HG03378 (cell line): ENCODE results near the gene COL23A1.

ENCODE experiments used
- ATAC-seq: cut with Tn5 transposase; IDR thresholded peaks from one replicate; pipeline ENCODE4 v1.9.1; 2021; ENCODE audit warnings: mild to moderate bottlenecking, moderate library complexity; ENCODE audit not compliant: unreplicated experiment

COL23A1 gene

DNA sequence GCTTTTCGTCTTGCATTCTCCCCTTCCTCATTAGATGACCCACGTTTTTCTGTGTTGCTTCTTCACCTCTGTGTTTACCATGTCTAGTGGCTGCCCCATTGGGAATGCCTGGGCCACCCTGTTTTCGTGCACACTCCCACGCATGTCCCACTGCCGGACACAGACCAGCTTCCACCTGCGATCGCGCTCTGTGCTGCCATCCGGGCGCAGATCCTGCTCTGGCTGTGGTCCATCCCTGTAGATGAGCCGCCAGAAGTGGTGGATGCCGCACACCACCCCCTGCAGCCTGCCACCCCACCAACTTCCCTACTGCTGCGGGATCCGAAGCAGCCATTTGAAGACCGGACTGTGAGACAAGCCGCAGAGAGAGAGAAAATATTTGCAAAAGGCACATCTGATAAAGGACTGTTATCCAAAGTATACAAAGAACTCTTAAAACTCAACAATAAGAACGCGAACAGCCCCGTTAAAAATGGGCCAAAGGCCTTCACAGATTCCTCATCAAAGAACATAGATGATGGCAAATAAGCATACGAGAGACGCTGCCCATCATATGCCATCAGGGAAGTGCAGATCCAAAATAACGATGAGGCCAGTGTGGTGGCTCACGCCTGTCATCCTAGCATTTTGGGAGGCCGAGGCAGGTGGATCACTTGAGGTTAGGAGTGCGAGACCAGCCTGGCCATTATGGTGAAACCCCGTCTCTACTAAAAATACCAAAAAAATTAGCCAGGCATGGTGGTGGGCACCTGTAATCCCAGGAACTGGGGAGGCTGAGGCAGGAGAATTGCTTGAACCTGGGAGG, 163.7 kb downstream of the COL23A1 start:
- no peak for ATAC-seq

DNA sequence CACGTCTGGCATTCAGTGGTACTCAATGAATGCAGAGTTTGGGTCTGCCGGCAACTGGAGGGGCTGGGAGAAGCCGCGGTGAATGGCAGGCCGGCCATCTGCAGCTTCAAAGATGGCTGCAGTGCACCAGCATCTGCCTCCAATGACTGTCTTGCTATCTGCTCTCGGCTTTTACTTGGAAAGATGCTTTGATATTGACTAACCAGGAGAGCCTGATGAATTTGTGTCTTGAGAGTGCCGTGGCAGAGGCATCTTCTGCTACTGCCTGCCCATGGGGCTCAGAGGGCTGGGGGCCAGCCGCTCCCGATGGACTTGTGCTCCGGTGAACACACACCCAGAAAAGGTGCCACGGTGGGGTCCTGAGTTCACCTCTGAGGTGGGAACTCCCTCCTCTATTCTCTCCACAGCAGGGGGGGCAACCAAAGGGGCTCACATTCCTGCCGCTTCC, 164.5 kb downstream of the COL23A1 start:
- no peak for ATAC-seq

DNA sequence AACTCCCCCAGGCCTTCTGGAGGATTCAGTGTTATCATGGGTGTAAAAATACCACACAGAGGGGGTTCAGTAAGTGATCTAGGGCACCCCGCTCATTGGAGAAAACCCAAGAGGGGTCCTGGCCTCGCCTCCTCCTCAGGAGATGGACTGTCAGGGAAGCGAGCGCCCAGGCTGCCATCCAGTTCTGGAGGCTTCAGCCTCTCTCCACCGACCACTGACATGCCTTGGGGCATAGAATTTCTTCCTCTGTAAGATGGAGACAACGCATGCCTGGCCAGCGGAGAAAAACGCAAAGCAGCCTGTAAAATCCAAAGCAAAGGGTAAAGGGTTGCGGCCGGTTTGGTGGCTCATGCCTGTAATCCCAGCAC, 165.4 kb downstream of the COL23A1 start:
- no peak for ATAC-seq

DNA sequence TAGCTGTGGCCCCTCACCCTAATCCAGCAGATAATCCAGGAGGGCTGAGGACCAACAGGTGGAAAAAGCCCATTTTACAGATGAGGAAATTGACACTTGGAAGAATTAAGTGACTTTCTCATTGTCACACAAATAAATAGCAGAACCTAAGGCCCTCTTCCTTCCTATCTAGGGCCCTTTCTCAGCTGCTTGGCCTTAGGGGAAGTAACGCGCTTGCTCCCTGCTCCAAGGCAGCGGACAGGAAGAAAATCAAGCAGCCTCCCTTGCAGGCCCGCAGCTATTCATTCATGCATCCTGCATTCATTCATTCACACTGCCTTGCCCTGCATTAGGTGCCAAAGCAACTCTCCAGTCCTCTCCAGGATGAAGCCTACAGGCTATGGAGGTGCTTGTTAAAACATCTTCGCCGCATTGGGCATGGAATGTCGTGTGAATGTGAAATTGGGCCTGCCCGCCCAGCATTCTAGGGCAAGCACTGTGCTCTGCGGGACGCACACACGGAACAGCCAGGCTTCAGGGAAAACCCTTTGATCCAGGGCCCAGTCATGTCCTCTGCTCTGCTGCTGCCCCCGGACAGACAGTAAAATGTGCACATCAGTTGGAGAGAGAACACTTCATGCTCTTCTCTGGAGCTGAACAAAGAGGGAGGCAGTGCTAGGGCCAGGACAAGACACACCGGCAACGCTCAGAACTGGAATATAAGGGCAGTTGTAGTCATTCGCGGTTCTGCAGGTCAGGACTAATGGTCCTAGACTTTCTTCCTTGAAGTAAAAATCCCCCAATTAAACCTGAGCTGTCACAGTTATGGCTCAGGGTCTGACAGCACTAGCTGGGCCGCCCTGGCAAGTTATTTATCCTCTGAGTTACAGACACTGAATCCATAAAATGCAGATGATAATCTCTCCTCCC, 166.0 kb downstream of the COL23A1 start:
- ATAC-seq, result no peak

DNA sequence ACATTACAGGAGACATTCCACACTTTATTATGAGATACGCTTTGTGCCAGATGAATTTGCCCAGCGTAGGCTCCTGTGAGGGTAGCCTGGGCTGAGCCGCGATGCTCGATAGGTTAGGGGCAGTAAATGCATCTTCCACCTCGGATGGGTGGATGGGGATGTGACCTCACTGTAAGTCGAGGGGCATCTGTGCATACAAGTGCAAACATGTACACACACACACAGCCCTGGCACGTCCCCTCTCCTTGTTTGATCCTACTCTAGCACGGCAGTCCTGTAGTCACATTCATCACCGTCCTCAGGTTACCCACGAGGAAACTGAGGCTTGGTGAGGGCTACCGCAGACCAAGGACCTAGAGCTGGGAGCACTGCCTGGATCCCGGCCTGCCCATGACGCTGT, 166.8 kb downstream of the COL23A1 start:
- ATAC-seq, result no peak

DNA sequence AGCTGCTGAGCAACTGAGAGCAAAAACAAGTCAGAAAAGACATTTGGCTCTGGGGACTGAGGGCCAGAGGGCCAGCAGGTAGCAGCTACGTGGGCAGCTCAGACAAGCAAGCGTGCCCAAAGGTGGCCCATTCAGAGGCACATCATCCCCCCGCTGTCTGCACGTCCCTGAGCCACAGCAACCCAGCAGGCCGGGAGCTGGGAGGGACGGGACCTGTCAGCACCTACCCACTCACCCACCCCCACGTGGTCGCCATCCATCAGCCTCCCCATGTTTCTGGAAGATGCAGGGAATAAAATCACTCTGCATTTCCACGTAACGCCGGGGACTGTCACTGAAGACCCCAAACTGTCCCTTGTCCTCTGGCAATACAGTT, 167.8 kb downstream of the COL23A1 start:
- no peak for ATAC-seq

DNA sequence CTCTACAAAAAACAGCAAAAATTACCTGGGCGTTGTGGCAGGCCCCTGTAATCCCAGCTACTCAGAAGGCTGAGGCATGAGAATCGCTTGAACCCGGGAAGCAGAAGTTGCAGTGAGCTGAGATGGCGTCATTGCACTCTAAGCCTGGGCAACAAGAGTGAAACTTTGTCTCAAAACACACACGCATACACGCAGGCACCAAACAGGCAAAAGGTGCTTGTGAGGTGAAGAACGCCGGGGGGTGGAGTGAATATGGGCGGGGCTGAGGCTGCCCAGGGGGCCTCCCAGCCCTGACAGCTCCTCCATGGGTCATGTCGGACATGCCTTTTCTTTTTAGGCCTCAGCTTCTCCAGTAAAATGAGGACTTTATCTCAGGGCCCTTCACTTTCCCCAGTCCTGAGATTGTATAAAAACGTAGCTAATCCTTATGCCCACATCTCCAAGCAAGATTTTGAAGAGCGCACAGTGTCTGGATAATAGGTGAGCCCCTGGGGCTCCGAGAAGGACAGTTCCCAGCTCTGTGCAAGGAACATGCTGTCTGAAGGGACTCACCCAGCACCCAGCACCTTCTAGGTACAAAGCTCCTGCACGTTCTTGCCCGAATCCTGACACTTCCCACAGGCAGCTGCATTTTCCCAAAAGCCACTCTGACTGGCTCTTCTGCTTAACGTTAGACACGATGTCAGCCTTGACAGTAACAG, 168.3 kb downstream of the COL23A1 start:
- ATAC-seq, result no peak

DNA sequence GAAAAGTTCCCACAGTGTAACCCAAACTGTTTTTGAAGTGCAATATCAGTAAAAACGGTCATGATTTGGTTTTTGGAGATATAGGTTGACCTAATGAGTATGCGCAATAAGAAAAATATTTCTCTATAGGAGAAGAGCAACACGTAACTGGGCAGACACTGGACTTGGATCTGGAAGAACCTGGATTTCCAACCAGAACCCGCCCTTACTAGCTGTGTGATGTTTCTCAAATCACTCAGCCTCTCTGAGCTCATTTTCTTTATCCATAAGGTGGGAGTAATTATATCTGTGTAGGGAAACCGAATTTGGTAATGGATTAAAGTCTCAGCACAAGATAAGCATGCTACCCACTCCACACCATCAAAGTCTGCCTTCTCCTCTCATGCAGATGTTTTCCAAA, 169.1 kb downstream of the COL23A1 start:
- no peak for ATAC-seq

DNA sequence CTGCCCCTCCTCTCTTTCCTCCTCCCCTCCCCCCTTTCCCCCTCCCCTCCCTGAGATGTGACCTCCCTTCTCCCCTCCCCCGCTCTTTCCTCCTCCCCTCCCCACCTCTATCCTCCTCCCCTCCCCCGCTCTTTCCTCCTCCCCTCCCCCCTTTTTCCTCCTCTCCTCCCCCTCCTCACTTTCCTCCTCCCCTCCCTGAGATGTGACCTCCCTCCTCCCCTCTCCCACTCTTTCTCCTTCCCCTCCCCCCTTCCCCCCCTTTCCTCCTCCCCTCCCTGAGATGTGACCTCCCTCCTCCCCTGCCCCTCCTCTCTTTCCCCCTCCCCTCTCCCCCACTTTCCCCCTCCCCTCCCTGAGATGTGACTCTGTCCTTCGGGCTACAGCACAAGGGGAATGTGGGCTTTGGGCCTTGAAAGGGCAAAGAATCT, 169.8 kb downstream of the COL23A1 start:
- ATAC-seq, result no peak

DNA sequence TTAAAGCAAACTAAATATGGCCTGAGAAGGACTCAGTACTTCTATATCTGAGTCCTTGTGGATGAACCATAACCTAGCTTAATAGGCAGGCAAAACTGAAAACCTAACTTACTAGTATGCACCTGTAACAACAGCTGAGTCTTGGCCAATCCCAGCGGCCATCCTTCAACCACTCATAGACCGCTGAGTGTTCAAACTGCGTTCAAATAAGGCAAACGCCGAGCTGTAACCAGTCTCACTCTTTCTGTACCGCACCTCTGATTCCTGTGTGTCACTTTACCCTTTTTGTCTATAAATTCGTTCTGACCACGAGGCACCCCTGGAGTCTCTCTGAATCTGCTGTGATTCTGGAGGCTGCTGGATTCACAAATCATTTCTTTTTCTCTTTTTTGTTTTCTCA, 170.5 kb downstream of the COL23A1 start:
- no peak for ATAC-seq

DNA sequence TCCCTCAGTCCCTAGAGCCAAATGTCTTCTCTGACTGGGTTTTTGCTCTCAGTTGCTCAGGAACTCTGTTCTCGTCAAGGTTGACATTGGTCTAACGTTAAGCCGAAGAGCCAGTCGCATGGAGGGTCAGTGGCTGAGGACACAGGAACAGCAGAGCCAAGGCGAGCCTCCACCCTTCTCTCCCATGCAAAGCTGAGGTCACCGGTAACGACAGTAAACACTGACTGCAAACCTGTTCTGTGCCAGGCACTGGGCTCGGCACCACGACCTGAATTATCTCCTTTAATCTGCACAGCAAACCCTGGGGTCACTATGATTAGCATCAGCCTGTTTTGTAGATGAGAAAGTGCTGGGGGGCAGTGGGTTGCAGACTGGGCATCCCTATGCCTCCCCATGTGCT, 171.0 kb downstream of the COL23A1 start:
- ATAC-seq, result no peak

DNA sequence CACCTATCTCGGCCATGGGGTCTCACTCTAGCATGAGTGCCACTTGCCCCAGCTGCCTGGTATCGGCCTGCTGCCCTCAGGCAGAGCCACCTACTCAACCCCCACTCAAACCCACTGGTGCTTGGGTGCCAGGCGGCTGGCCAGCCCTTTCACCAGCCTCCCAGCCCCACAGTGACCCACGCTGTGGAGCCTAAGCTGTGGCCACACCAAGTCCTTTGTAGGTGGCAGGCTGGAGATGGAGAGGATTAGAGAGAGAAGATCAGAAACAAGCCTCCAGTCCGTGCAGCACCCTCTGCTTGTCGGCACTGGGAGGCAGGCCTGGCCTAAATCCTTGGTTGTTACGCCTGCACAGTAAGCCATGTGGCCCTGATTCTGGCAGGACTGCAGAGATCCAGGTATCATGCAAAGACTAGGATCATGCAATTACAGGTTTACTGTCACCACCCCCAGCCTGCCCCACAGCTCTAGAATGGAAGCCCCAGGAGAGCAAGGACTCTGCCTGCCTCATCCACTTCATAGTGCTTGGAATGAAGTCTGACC, 171.7 kb downstream of the COL23A1 start:
- no peak for ATAC-seq

DNA sequence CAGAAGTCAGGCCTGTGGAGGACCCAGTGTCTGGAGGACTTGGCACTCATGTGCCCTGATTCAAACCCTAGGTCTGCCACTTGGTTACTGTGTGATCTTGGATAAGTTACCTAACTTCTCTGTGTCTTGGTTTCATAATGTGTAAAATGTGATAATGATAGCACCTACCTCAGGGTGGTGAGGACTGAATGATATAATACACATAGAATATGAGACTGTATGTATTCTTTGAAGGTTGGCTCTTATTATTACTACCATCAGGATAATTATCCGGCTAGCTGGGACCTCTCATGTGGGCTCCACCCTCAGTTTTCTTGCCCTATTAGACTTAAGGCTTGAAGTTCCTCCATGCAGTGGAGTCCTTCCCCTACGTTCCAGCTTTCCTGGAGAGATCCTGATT, 172.2 kb downstream of the COL23A1 start:
- no peak for ATAC-seq

DNA sequence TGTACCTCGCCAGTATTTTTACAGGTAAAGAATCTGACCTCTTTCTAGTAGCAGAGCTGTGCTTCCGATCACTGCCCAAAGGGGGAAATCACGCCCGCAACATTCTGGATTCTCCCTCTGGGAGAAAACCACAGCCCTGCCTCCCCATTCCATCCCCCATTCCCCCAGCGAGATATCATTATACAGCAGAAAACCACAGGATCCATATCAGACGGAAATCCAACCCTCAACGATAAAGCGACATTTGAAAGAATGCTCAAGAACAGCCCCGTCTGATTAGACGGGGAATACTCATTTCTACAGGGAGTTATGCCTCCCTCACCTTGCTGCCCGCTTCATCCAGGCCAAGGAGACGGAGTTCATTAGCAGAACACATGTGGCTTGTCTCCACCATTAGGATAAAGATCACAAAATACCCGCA, 172.8 kb downstream of the COL23A1 start:
- ATAC-seq, result no peak

DNA sequence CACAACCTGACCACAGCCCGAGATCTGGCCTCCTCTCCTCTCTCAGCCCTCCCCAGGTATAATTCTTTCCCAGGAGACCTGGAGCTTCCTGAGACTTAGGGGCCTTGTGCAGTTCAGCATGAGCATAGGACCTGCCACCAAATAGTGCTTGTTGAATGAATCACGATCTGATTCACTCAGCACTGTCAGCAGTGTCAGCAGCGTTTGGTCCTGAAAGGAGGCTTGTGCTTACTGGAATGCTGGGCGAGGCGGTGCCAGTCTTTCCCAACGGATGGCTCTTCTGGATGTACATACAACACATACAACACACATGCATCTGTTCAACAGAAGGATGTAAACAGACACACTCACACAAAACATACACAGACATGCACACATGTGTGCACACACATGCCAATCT, 173.3 kb downstream of the COL23A1 start:
- no peak for ATAC-seq

DNA sequence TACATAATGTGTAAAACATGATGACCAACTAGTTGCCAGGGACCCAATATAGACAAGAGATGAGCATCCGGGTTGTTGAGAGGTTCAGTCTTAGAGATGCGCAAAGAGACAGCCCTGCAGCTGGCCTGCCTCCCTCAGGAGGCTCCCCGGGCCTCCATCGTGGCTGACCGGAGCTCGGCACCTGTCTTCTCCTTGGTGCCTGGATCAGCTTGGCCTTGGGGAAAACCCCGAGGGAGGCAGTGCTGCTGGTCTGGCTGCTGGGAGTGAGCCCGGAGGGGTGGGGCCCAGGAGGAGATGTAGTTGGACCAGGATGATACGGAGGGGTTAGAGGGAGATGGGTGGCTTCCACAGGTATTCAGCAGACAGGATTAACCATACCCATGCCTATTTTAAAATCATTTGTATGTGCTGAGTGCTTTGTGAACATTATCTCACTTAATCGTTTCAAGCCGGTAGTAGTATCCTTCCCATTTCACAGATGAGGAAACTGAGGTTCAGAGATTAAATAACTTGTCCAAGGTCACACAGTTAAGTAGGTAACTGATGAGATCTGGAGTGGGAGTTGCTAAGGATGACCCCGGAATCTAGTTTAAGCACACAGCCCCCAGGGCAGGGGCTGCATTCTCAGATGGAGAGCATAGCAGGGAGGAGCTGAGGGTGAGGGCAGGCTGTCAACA, 173.8 kb downstream of the COL23A1 start:
- no peak for ATAC-seq

DNA sequence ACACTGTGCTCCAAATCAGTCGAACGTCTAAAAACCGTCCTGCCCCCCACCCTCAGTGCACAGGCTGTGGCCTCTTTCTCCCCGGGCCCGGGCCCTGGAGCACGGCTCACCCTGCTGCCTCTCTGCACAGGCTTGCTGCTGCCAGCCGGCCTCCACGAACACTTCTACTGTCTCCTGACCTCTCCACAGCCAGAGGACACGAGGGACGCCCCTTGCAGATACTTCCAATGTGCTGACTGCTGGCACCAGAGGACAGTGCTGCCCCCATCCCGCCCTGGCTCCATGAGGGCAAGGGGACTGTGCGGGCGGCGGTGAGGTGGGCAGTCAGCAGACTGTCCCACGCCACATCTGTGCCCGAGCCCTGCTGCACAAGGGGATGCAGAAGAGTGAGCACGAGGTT, 174.8 kb downstream of the COL23A1 start:
- no peak for ATAC-seq

DNA sequence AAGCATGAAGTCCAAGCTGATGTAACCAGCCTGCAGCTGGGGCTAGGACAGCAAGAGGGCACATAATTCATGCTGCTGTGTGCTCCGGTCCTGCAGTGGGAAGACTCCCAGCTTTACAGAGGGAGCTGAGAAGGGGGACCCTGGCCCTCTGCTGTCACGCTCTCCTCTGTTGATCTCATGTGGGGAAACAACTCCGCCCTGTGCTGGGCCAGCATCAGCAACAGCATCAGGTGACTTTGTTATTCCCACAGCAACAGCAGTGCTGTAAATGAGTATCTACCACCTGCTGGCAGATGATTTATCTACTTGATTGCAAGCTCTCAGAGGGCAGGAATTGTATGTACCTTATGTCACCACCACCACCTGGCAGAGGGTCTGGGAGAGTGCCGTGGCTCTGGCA, 176.2 kb downstream of the COL23A1 start:
- ATAC-seq, result no peak

DNA sequence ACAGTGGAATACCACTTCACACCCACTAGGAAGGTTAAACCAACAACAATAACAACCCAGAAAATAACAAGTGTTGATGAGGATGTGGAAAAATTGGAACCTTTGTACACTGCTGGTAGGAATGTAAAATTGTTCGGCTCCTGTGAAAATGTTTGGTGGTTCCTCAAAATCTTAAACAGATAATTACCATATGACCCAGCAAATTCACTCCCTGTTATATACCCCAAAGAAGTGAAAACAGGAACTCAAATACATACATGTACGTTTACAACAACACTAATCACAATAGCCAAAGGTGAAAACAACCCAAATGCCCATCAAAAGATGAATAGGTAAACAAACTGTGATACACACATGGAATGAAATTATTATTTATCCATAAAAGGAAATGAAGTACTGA, 179.1 kb downstream of the COL23A1 start:
- ATAC-seq, result no peak

DNA sequence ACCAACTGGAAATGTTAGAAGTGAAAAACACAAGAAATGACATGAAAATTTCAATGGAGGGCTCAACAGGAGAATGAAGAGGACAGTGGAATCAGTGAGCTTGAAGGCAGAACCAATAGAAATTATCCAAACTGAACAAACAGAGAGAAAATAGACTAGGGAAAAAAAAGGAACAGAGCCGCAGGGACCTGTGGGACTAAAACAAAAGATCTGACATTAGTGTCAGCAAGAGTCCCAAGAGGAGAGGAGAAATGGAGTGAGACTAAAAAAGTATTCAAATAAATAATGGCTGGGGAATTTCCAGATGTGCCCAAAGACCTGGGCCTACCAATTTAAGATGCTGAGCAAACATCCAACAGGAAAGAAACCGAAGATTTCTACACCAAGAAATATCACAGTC, 182.5 kb downstream of the COL23A1 start:
- ATAC-seq, result no peak

DNA sequence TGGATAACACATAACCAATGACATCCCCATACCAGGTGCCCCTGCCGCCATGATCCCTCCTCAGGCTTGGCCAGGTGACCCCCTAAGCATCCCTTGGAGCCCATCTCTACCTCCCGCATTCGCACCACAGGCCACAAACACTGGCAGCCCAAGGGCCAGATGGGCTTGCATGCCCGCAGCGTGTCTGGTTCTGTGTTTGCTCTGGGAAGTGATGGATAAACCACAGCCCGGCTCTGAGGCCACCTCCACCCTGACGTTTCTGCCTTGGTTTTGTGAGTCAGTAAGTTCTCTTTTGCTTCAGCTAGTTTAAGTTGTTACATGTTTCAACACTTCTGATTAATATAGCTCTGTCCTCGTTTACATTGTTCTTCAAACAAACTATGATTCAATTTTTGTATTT, 185.2 kb downstream of the COL23A1 start:
- no peak for ATAC-seq
